ENCODE data around the gene CDK5RAP1. TPM values are rescaled to one million over a fixed set of nuclear protein-coding genes. Genes with fewer than 3 reads are reported as not detected.
"Not testable (repeated sequence)": the region's sequence is repeated elsewhere in the genome, so short reads cannot be mapped to it uniquely, and the experiment has no call there.

CDK5RAP1 gene
- total RNA-seq, 2 experiments from 2014 or later: 42.4 to 43.0 TPM

DNA sequence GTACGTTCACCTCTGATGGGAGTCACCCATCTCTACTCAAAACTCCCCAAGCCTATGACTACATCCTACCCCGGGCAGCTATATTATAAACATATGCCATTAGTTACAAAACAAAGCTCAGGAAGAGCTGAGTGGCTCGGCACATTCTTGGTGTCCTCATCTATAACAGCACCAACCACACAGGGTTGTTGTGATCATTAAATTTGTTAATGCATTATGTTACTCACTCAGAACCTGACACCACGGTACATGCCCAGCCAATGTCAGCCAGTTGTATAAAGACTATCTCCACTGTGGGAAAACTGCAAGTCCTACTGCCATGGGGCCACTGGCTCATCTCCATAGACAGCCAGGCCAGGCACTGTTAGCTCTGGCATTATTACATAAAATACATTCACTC lies 7.7 kb downstream of the CDK5RAP1 start:
- H3K27me3 Mint-ChIP-seq (ENCODE audit: low read depth): no peaks in the 10 kb centered on the region
- peaks cover 12% of the 10 kb centered on the region for H3K4me1 Mint-ChIP-seq (ENCODE audit: low read depth)
- CTCF ChIA-PET: no interaction called here
- no peak overlapping the region for H3K4me3 Mint-ChIP-seq
- H3K9me3 Mint-ChIP-seq: no peaks in the 10 kb centered on the region
- no peak for DNase-seq
- H3K36me3 Mint-ChIP-seq (ENCODE audit: low read depth): peaks cover 29% of the 10 kb centered on the region
- no peak overlapping the region for H3K27ac Mint-ChIP-seq
- intact Hi-C loops (cut with micrococcal nuclease): no loop called here

DNA sequence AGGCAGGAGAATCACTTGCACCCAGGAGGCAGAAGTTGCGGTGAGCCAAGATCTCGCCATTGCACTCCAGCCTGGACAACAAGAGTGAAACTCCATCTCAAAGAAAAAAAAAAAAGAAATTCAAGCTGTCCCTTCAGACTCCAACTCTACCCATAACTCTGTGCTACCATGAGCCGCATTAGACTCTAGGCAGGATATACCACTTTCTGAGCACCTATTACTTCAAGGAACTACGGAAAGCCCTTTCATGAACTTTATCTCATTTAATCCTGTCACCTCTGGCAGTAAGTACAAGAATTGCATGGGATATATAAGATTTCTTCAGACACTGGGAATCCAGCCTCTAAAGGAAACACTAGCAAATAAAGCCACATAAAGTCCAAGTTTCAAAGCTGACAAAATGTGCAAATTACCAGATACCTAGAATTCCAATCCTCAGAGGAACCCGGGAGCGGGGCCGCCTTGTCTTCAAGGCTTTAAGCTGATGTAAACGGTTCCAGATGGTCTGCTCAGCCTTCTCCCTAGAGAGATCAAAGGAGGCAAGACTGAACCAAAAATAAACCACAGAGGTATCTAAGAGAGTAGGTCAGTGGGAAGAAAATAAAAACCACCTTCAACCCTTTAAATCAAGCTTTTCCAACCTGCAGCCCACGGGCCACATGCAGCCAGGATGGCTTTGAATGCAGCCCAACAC lies 9.4 kb downstream of the CDK5RAP1 start:
- peaks cover 2% of the 10 kb centered on the region for H3K4me1 Mint-ChIP-seq (ENCODE audit: low read depth)
- no peak overlapping the region for H3K27ac Mint-ChIP-seq
- intact Hi-C loops (cut with micrococcal nuclease): no loop called here
- H3K9me3 Mint-ChIP-seq: no peaks in the 10 kb centered on the region
- H3K36me3 Mint-ChIP-seq (ENCODE audit: low read depth): peaks cover 31% of the 10 kb centered on the region
- no peaks in the 10 kb centered on the region for H3K27me3 Mint-ChIP-seq (ENCODE audit: low read depth)
- no peak for DNase-seq
- H3K4me3 Mint-ChIP-seq: no peak overlapping the region
- CTCF ChIA-PET: no interaction called here

DNA sequence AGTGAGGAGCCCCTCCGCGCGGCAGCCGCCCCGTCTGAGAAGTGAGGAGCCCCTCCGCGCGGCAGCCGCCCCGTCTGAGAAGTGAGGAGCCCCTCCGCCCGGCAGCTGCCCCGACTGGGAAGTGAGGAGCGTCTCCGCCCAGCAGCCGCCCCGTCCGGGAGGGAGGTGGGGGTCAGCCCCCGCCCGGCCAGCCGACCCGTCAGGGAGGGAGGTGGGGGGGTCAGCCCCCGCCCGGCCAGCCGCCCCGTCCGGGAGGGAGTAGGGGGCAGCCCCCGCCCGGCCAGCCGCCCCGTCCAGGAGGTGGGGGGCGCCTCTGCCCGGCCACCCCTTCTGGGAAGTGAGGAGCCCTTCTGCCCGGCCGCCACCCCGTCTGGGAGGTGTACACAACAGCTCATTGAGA lies 12.0 kb downstream of the CDK5RAP1 start:
- H3K9me3 Mint-ChIP-seq; DNase-seq; CTCF ChIA-PET; intact Hi-C loops (cut with micrococcal nuclease); H3K4me3 Mint-ChIP-seq; H3K4me1 Mint-ChIP-seq (ENCODE audit: low read depth); H3K27me3 Mint-ChIP-seq (ENCODE audit: low read depth); H3K27ac Mint-ChIP-seq: not testable (repeated sequence)
- peaks cover 29% of the 10 kb centered on the region for H3K36me3 Mint-ChIP-seq (ENCODE audit: low read depth)

DNA sequence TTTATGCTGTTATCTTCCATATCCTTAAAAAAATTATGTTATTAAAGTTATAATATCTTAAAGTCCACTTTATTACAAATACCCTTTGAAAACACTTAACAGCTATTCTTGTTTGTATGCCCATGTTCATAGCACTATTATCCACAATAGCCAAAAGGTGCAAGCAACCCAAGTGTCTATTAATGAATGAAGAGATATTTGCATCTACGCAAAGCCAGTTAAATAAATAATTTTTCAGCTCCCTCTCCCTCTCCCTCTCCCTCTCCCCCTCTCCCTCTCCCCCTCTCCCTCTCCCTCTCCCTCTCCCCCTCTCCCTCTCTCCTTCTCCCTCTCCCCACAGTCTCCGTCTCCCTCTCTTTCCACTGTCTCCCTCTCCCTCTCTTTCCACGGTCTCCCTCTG lies 13.1 kb downstream of the CDK5RAP1 start:
- Mint-ChIP-seq H3K4me1 (ENCODE audit: low read depth) (no peaks in the 10 kb centered on the region), H3K27me3 (ENCODE audit: low read depth) (no peaks in the 10 kb centered on the region), H3K27ac (no peak overlapping the region), H3K4me3 (no peak overlapping the region), H3K9me3 (no peaks in the 10 kb centered on the region), H3K36me3 (ENCODE audit: low read depth) (peaks cover 29% of the 10 kb centered on the region)
- intact Hi-C loops (cut with micrococcal nuclease): no loop called here
- CTCF ChIA-PET: interaction anchor here (0.6 kb wide), 1 partner anchor 167 kb away, joined by 3 read pairs; no protein-coding TSS in a partner anchor
- DNase-seq: no peak

DNA sequence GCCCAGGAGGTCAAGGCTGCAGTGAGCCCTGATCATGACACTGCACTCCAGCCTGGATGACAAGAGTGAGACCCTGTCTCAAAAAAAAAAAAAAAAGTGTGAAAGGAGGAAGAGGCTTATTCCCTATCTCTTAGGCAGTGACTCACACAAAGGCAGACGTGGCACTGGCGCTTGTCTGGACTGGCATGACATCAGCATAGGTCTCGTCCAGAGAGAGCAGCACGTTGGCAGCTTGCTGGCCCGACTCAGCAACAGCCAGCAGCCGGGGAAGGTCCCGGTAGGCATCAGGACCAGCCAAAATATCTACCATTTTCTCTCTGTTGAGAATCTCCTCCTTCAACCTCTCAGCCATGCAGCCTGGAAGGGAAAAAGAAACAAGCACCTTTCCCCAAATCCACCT lies 14.1 kb downstream of the CDK5RAP1 start:
- Mint-ChIP-seq H3K27me3 (ENCODE audit: low read depth) (no peaks in the 10 kb centered on the region), H3K4me1 (ENCODE audit: low read depth) (no peaks in the 10 kb centered on the region), H3K36me3 (ENCODE audit: low read depth) (peaks cover 27% of the 10 kb centered on the region), H3K27ac (no peak overlapping the region), H3K9me3 (no peaks in the 10 kb centered on the region), H3K4me3 (no peak overlapping the region)
- CTCF ChIA-PET: no interaction called here
- intact Hi-C loops (cut with micrococcal nuclease): no loop called here
- DNase-seq: no peak

DNA sequence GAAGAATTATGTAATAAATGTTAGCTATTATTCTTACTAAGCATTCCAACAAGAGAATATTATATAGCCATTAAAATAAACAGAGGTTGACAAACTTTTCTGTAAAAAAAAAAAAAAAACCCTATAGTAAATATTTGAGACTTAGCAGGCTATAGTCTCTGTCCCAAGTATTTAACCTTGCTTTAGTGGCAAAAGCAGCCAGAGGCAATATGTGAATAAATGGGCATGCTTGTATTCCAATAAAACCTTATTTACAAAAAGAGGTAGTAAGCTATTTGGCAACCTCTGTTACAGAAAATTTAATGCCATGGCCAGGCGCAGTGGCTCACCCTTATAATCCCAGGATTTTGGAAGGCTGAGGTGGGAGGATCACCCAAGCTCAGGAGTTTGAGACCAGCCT lies 14.6 kb downstream of the CDK5RAP1 start:
- H3K36me3 Mint-ChIP-seq (ENCODE audit: low read depth): peaks cover 28% of the 10 kb centered on the region
- no peak overlapping the region for H3K27ac Mint-ChIP-seq
- H3K4me1 Mint-ChIP-seq (ENCODE audit: low read depth): no peaks in the 10 kb centered on the region
- H3K9me3 Mint-ChIP-seq: no peaks in the 10 kb centered on the region
- intact Hi-C loops (cut with micrococcal nuclease): no loop called here
- no peak for DNase-seq
- CTCF ChIA-PET: no interaction called here
- H3K27me3 Mint-ChIP-seq (ENCODE audit: low read depth): no peaks in the 10 kb centered on the region
- no peak overlapping the region for H3K4me3 Mint-ChIP-seq

DNA sequence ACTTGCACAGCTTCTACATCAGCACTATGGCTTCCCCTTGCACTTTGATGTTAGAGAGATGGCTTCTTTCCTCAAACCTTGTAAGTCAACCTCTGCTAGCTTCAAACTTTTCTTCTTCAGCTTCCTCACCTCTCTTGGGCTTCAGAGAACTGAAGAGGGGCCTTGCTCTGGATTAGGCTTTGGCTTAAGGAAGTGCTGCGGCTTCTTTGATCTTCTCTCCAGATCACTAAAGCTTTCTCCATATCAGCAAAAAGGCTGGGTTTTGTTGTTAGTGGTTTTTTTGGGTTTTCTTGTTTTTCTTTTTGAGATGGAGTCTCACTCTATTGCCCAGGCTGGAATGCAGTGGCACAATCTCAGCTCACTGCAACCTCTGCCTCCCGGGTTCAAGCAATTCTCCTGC lies 24.0 kb downstream of the CDK5RAP1 start:
- CTCF ChIA-PET: interaction anchor here (0.7 to 0.9 kb wide), 2 partner anchors 9 to 243 kb away, joined by 3 read pairs; no protein-coding TSS in a partner anchor
- Mint-ChIP-seq H3K27ac (no peak overlapping the region), H3K36me3 (ENCODE audit: low read depth) (peaks cover 32% of the 10 kb centered on the region), H3K27me3 (ENCODE audit: low read depth) (no peaks in the 10 kb centered on the region), H3K9me3 (no peaks in the 10 kb centered on the region), H3K4me1 (ENCODE audit: low read depth) (peaks cover 15% of the 10 kb centered on the region), H3K4me3 (no peak overlapping the region)
- intact Hi-C loops (cut with micrococcal nuclease): no loop called here
- no peak for DNase-seq

GRCh38 chr20:33373735-33374605 lies 27.3 kb downstream of the CDK5RAP1 start:
- H3K4me1 Mint-ChIP-seq (ENCODE audit: low read depth): peaks cover 22% of the 10 kb centered on the region

GRCh38 chr20:33372993-33373441 lies 28.3 kb downstream of the CDK5RAP1 start:
- CTCF ChIA-PET: interaction anchor here (0.7 kb wide), 1 partner anchor 774 kb away, joined by 3 read pairs; no protein-coding TSS in a partner anchor
- peaks cover 13% of the 10 kb centered on the region for H3K4me1 Mint-ChIP-seq (ENCODE audit: low read depth)
- H3K27ac Mint-ChIP-seq: no peak overlapping the region
- no peak for DNase-seq
- H3K4me3 Mint-ChIP-seq: no peak overlapping the region
- H3K27me3 Mint-ChIP-seq (ENCODE audit: low read depth): no peaks in the 10 kb centered on the region
- H3K36me3 Mint-ChIP-seq (ENCODE audit: low read depth): peaks cover 22% of the 10 kb centered on the region
- intact Hi-C loops (cut with micrococcal nuclease): no loop called here
- H3K9me3 Mint-ChIP-seq: no peaks in the 10 kb centered on the region

More at GRCh38 chr20:33373735-33374605, 27.3 kb downstream of the CDK5RAP1 start:
- intact Hi-C loops (cut with micrococcal nuclease): no loop called here
- peaks cover 29% of the 10 kb centered on the region for H3K36me3 Mint-ChIP-seq (ENCODE audit: low read depth)
- no peak overlapping the region for H3K27ac Mint-ChIP-seq
- H3K9me3 Mint-ChIP-seq: no peaks in the 10 kb centered on the region
- CTCF ChIA-PET: no interaction called here
- H3K4me3 Mint-ChIP-seq: no peak overlapping the region
- no peaks in the 10 kb centered on the region for H3K27me3 Mint-ChIP-seq (ENCODE audit: low read depth)
- DNase-seq: no peak

DNA sequence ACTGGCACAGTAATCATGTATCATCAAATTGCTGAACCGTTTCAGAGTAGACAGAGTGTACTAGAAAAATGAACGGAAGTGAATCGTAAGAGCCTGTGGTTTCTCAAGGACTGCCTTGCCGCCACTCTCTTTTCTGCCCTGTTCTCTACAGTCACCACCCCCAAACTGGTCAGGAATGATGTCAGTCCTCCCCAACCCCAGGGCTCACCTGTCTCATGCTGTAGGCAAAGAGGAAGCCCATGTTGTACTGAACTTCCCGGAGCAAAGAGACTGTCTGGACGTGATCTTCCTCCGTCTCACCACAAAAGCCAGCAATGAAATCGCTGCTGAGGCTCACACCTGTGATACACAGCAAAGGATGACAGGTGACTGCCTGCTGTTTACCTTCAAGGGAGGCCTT lies 31.0 kb downstream of the CDK5RAP1 start:
- H3K27ac Mint-ChIP-seq: peak overlapping the region; percentile 57
- CTCF ChIA-PET: interaction anchor here (0.9 kb wide), 1 partner anchor 78 kb away, joined by 3 read pairs; no protein-coding TSS in a partner anchor
- H3K27me3 Mint-ChIP-seq (ENCODE audit: low read depth): no peaks in the 10 kb centered on the region
- intact Hi-C loops (cut with micrococcal nuclease): no loop called here
- DNase-seq: peak; percentile 48
- H3K9me3 Mint-ChIP-seq: no peaks in the 10 kb centered on the region
- no peak overlapping the region for H3K4me3 Mint-ChIP-seq
- H3K36me3 Mint-ChIP-seq (ENCODE audit: low read depth): peaks cover 29% of the 10 kb centered on the region
- H3K4me1 Mint-ChIP-seq (ENCODE audit: low read depth): peaks cover 8% of the 10 kb centered on the region

GRCh38 chr20:33362898-33363297 lies 38.4 kb downstream of the CDK5RAP1 start:
- intact Hi-C loops (cut with micrococcal nuclease): no loop called here
- H3K27ac Mint-ChIP-seq: no peak overlapping the region
- H3K9me3 Mint-ChIP-seq: no peaks in the 10 kb centered on the region
- H3K4me1 Mint-ChIP-seq (ENCODE audit: low read depth): no peaks in the 10 kb centered on the region
- peaks cover 33% of the 10 kb centered on the region for H3K36me3 Mint-ChIP-seq (ENCODE audit: low read depth)
- no peaks in the 10 kb centered on the region for H3K27me3 Mint-ChIP-seq (ENCODE audit: low read depth)
- H3K4me3 Mint-ChIP-seq: no peak overlapping the region
- no peak for DNase-seq
- CTCF ChIA-PET: no interaction called here

- Mint-ChIP-seq H3K9me3 (no peaks in the 10 kb centered on the region), H3K4me3 (no peak overlapping the region), H3K27ac (no peak overlapping the region), H3K27me3 (ENCODE audit: low read depth) (no peaks in the 10 kb centered on the region), H3K36me3 (ENCODE audit: low read depth) (peaks cover 25% of the 10 kb centered on the region), H3K4me1 (ENCODE audit: low read depth) (no peaks in the 10 kb centered on the region)
- intact Hi-C loops (cut with micrococcal nuclease): no loop called here
- CTCF ChIA-PET: no interaction called here
- DNase-seq: no peak
These were observed 41.7 kb downstream of the CDK5RAP1 start for GRCh38 chr20:33359399-33360261.

Measured in activated naive CD4-positive, alpha-beta T cell treated with anti-CD3 and anti-CD28 coated beads for 36 hours (primary cell).